Measurements from ENCODE around the gene DIAPH2.

DIAPH2 gene

GRCh38 chrX:97315939-97316338, 631.3 kb downstream of the DIAPH2 start (continued):
- TF ChIP-seq ZNF26 (tag by site-specific recombination; IDR thresholded peaks at IDR 0.05) (no peak), ZSCAN4 (tag by site-specific recombination; IDR thresholded peaks at IDR 0.05) (no peak), ZNF521 (tag by site-specific recombination; IDR thresholded peaks at IDR 0.05) (no peak), YY2 (tag by site-specific recombination; IDR thresholded peaks at IDR 0.05) (no peak), ZNF624 (tag by site-specific recombination; IDR thresholded peaks at IDR 0.05) (no peak), ZNF610 (tag by site-specific recombination; IDR thresholded peaks at IDR 0.05; ENCODE audit: borderline replicate concordance) (no peak), ZNF354C (tag by site-specific recombination; IDR thresholded peaks at IDR 0.05; ENCODE audit: borderline replicate concordance, low read depth) (no peak)

GRCh38 chrX:97320305-97320704, 635.7 kb downstream of the DIAPH2 start:
- Histone ChIP-seq H3K27ac (ENCODE audit: extremely low read depth, low read depth, low read length) (no peak overlapping the region), H3K4me3 (ENCODE audit: low read depth, low read length) (no peak overlapping the region), H3K9me3 (ENCODE audit: control insufficient read depth, insufficient read depth, low read depth, low read length) (no peaks in the 10 kb centered on the region), H3K4me1 (ENCODE audit: control insufficient read depth, insufficient read depth, low read length) (no peaks in the 10 kb centered on the region), H3K36me3 (ENCODE audit: control insufficient read depth in 2 of 2, insufficient read depth in 1 of 2, low read length in 2 of 2) (no peaks in the 10 kb centered on the region)
- POLR2A ChIA-PET, result no interaction called here
- TF ChIP-seq ZBTB48 (tag by site-specific recombination; IDR thresholded peaks at IDR 0.05), result no peak
- no peak for TF ChIP-seq ZNF223 (tag by site-specific recombination; IDR thresholded peaks at IDR 0.05)
- CTCF ChIA-PET, result interaction anchor here (0.8 kb wide), 1 partner anchor 31 kb away, joined by 4 read pairs; no protein-coding TSS in a partner anchor

GRCh38 chrX:97322401-97322800, 637.8 kb downstream of the DIAPH2 start:
- Histone ChIP-seq H3K9me3 (ENCODE audit: control insufficient read depth, insufficient read depth, low read depth, low read length) (no peaks in the 10 kb centered on the region), H3K4me1 (ENCODE audit: control insufficient read depth, insufficient read depth, low read length) (no peaks in the 10 kb centered on the region), H3K4me3 (ENCODE audit: low read depth, low read length) (no peak overlapping the region), H3K27ac (ENCODE audit: extremely low read depth, low read depth, low read length) (no peak overlapping the region), H3K36me3 (ENCODE audit: control insufficient read depth in 2 of 2, insufficient read depth in 1 of 2, low read length in 2 of 2) (no peaks in the 10 kb centered on the region)
- CTCF ChIA-PET, result no interaction called here
- TF ChIP-seq ZNF473 (tag by site-specific recombination; IDR thresholded peaks at IDR 0.05) (no peak), EGR2 (tag by site-specific recombination; IDR thresholded peaks at IDR 0.05; ENCODE audit: low read depth) (no peak), ZNF302 (tag by site-specific recombination; IDR thresholded peaks at IDR 0.05; ENCODE audit: low read depth) (no peak), ZNF571 (tag by site-specific recombination; IDR thresholded peaks at IDR 0.05) (no peak), ZNF677 (tag by site-specific recombination; IDR thresholded peaks at IDR 0.05) (no peak), ZNF837 (tag by site-specific recombination; IDR thresholded peaks at IDR 0.05) (no peak), ZNF280D (tag by site-specific recombination; IDR thresholded peaks at IDR 0.05) (no peak), ZNF510 (tag by site-specific recombination; IDR thresholded peaks at IDR 0.05; ENCODE audit: insufficient replicate concordance) (no peak)
- POLR2A ChIA-PET, result no interaction called here

Measured in HEK293 (cell line).